Neural cell (in vitro differentiated cells): ENCODE data around the gene SHMT1. TPM values are rescaled to one million over a fixed set of nuclear protein-coding genes. Genes with fewer than 3 reads are reported as not detected.

Experiments
- H2AFZ ChIP-seq: fragments of 200-600, 300-800 bp; sonication (generic), shearing (Covaris generic); 2 replicates; pipeline ENCODE4 v1.6.0; 2014; ENCODE audit warnings: low read depth, mild to moderate bottlenecking, antibody characterized with exemption, low read length, moderate library complexity
- H3F3A ChIP-seq: fragments of 200-600 bp; shearing (Covaris generic); 2 replicates; pipeline ENCODE4 v1.6.1; 2016; ENCODE audit warnings: mild to moderate bottlenecking, moderate library complexity, mixed read lengths, antibody characterized with exemption, low read length; ENCODE audit not compliant: insufficient read depth, poor library complexity, severe bottlenecking
- H3K27ac ChIP-seq: fragments of 200-600, 300-800 bp; sonication (generic), shearing (Covaris generic); 2 replicates; pipeline ENCODE4 v1.5.1; 2014; ENCODE audit warnings: mild to moderate bottlenecking, low read length, moderate library complexity
- H3K27me3 ChIP-seq: fragments of 300-800, 200-600 bp; sonication (generic), shearing (Covaris generic); 2 replicates; pipeline ENCODE4 v1.6.0; 2014; ENCODE audit warnings: mild to moderate bottlenecking, low read depth, low read length, moderate library complexity; ENCODE audit not compliant: insufficient read depth
- H3K36me3 ChIP-seq: fragments of 300-800, 200-600 bp; sonication (generic), shearing (Covaris generic); 2 replicates; pipeline ENCODE4 v1.5.1; 2014; ENCODE audit warnings: mild to moderate bottlenecking, antibody characterized with exemption, low read length, moderate library complexity; ENCODE audit not compliant: insufficient read depth
- H3K4me2 ChIP-seq: fragments of 300-800, 200-600 bp; sonication (generic), shearing (Covaris generic); 2 replicates; pipeline ENCODE4 v1.6.0; 2014; ENCODE audit warnings: mild to moderate bottlenecking, low read length
- H3K4me3 ChIP-seq: fragments of 300-800, 200-600 bp; sonication (generic), shearing (Covaris generic); 2 replicates; pipeline ENCODE4 v1.5.1; 2014; ENCODE audit warnings: mild to moderate bottlenecking, low read length, moderate library complexity
- H3K79me2 ChIP-seq: fragments of 200-600 bp; shearing (Covaris generic); replicated peaks from 2 replicates; pipeline ENCODE4 v1.6.0; 2014; ENCODE audit warnings: mild to moderate bottlenecking, low read length, moderate library complexity; ENCODE audit not compliant: insufficient read depth
- H3K9ac ChIP-seq: fragments of 300-800, 200-600 bp; sonication (generic), shearing (Covaris generic); 2 replicates; pipeline ENCODE4 v1.6.1; 2016; ENCODE audit warnings: mild to moderate bottlenecking, low read length, mixed read lengths
- H3K9me2 ChIP-seq: fragments of 200-600 bp; shearing (Covaris generic); 2 replicates; pipeline ENCODE4 v1.6.1; 2016; ENCODE audit warnings: mild to moderate bottlenecking, low read length, mixed read lengths; ENCODE audit not compliant: insufficient read depth
- H3K9me3 ChIP-seq: fragments of 200-600, 300-800 bp; sonication (generic), shearing (Covaris generic); 2 replicates; pipeline ENCODE4 v1.6.1; 2016; ENCODE audit warnings: mild to moderate bottlenecking, mixed run types, low read length, moderate library complexity, mixed read lengths
- H4K20me1 ChIP-seq: fragments of 200-600 bp; shearing (Covaris generic); 2 replicates; pipeline ENCODE4 v1.6.1; 2016; ENCODE audit warnings: mild to moderate bottlenecking, mixed run types; ENCODE audit not compliant: insufficient read depth
- CTCF ChIP-seq: fragments of 450-650 bp; IDR thresholded peaks from 2 replicates; pipeline ENCODE4 v1.5.1; 2014; ENCODE audit warnings: antibody characterized with exemption, mild to moderate bottlenecking, moderate library complexity; ENCODE audit not compliant: poor library complexity, severe bottlenecking
- EP300 ChIP-seq: fragments of 450-650 bp; conservative IDR thresholded peaks from 2 replicates; pipeline ENCODE4 v1.6.1; 2014; ENCODE audit warnings: antibody characterized with exemption, mild to moderate bottlenecking, moderate library complexity; ENCODE audit not compliant: poor library complexity, severe bottlenecking
- EZH2 ChIP-seq: fragments of 200-600, 300-800 bp; shearing (Covaris generic), sonication (generic); IDR thresholded peaks from 2 replicates; pipeline ENCODE4 v1.6.1; 2014; ENCODE audit warnings: antibody characterized with exemption, low read length, borderline replicate concordance, mild to moderate bottlenecking; ENCODE audit not compliant: insufficient read depth, poor library complexity, severe bottlenecking
- RAD21 ChIP-seq: fragments of 450-650 bp; conservative IDR thresholded peaks from 2 replicates; pipeline ENCODE4 v1.6.1; 2014; ENCODE audit warnings: antibody characterized with exemption, mild to moderate bottlenecking, moderate library complexity
- SMC3 ChIP-seq: fragments of 450-650 bp; conservative IDR thresholded peaks from 2 replicates; pipeline ENCODE4 v1.6.1; 2014; ENCODE audit warnings: antibody characterized with exemption, mild to moderate bottlenecking, moderate library complexity; ENCODE audit not compliant: poor library complexity
- TAF1 ChIP-seq: IDR thresholded peaks from 2 replicates; pipeline ENCODE4 v1.6.1; 2012; ENCODE audit warnings: low read depth
- polyA plus RNA-seq: library from polyadenylated mRNA; depleted of rRNA; stranded (reverse); fragments of >200 nt; gene quantifications from 2 replicates; pipeline ENCODE4 v1.2.3, GENCODE V29; 2014
- small RNA-seq, 3 experiments: library from RNA; depleted of rRNA; stranded (forward); fragments of <200 nt; gene quantifications; one replicate each; pipeline ENCODE3, GENCODE V24; 2012

SHMT1 gene
- polyA plus RNA-seq, 1 donor from 2014 or later: 4.5 TPM

- Histone ChIP-seq H2AFZ (no peak overlapping the region), H3K4me3 (no peak overlapping the region), H3K4me2 (no peak overlapping the region), H3K27me3 (no peaks in the 10 kb centered on the region), H4K20me1 (no peaks in the 10 kb centered on the region), H3K79me2 (no peaks in the 10 kb centered on the region), H3K9ac (no peak overlapping the region), H3K36me3 (no peaks in the 10 kb centered on the region), H3K9me2 (no peaks in the 10 kb centered on the region), H3K9me3 (no peaks in the 10 kb centered on the region), H3F3A (no peaks in the 10 kb centered on the region), H3K27ac (no peak overlapping the region)
- no peak for TF ChIP-seq EZH2
- TF ChIP-seq RAD21: no peak
- TF ChIP-seq CTCF: no peak
- no peak for TF ChIP-seq EP300
- TF ChIP-seq TAF1: no peak
- no peak for TF ChIP-seq SMC3
Measured at GRCh38 chr17:18278867-18279266, 84.5 kb downstream of the SHMT1 start.

Small RNA genes lying within 50 kb of the gene (small RNA-seq; reads per million reads assigned to genes)
- 0 reads per million in 3 experiments for gene AL353997.5

Other genes starting within 250 kb of the SHMT1 start
- 55.0 and 63.0 TPM in 2 replicates for gene ALKBH5, start 179.7 kb downstream of the SHMT1 start, polyA plus RNA-seq
- gene LLGL1, start 137.9 kb downstream of the SHMT1 start, polyA plus RNA-seq: 52.2 and 59.5 TPM in 2 replicates
- 93.0 and 120 TPM in 2 replicates for gene FLII, start 104.8 kb downstream of the SHMT1 start, polyA plus RNA-seq
- 74.9 and 102 TPM in 2 replicates for gene MIEF2, start 102.9 kb downstream of the SHMT1 start, polyA plus RNA-seq
- 22.9 and 31.9 TPM in 2 replicates for gene TOP3A, start 48.6 kb downstream of the SHMT1 start, polyA plus RNA-seq
- 4.3 and 6.9 TPM in 2 replicates for gene SMCR8, start 48.3 kb downstream of the SHMT1 start, polyA plus RNA-seq
- gene EVPLL, start 14.2 kb upstream of the SHMT1 start, polyA plus RNA-seq: not detected in 2 replicates
- not detected in 2 replicates for gene LGALS9C, start 113.2 kb upstream of the SHMT1 start, polyA plus RNA-seq